IPS-15b (cell line): ENCODE results near the gene ADAMTSL1.

Source experiments
- H3K27me3 ChIP-seq: one replicate; pipeline ENCODE4 v1.6.1; 2013; ENCODE audit warnings: low read length; ENCODE audit not compliant: control insufficient read depth, insufficient read depth
- H3K36me3 ChIP-seq: one replicate; pipeline ENCODE4 v1.6.1; 2013; ENCODE audit warnings: low read length; ENCODE audit not compliant: control insufficient read depth, insufficient read depth
- H3K4me1 ChIP-seq: one replicate; pipeline ENCODE4 v1.6.1; 2013; ENCODE audit warnings: mild to moderate bottlenecking, low read length; ENCODE audit not compliant: control insufficient read depth, insufficient read depth
- H3K4me3 ChIP-seq: one replicate; pipeline ENCODE4 v1.5.1; 2013; ENCODE audit warnings: low read depth, low read length
- H3K9ac ChIP-seq: one replicate; pipeline ENCODE4 v1.6.1; 2013; ENCODE audit warnings: low read depth, mild to moderate bottlenecking, low read length
- H3K9me3 ChIP-seq: one replicate; pipeline ENCODE4 v1.6.1; 2013; ENCODE audit warnings: mild to moderate bottlenecking, low read length; ENCODE audit not compliant: control insufficient read depth, insufficient read depth

ADAMTSL1 gene

GRCh38 chr9:18622186-18622836, 148.4 kb downstream of the ADAMTSL1 start:
- no peak overlapping the region for H3K4me3 ChIP-seq
- no peaks in the 10 kb centered on the region for H3K4me1 ChIP-seq
- H3K9me3 ChIP-seq, result no peaks in the 10 kb centered on the region
- H3K27me3 ChIP-seq, result no peaks in the 10 kb centered on the region
- H3K36me3 ChIP-seq, result no peaks in the 10 kb centered on the region
- H3K9ac ChIP-seq, result no peak overlapping the region

- H3K27me3 ChIP-seq, result no peaks in the 10 kb centered on the region
- no peaks in the 10 kb centered on the region for H3K36me3 ChIP-seq
- no peak overlapping the region for H3K4me3 ChIP-seq
- H3K4me1 ChIP-seq, result no peaks in the 10 kb centered on the region
- H3K9ac ChIP-seq, result no peak overlapping the region
- H3K9me3 ChIP-seq, result no peaks in the 10 kb centered on the region
These were observed 149.5 kb downstream of the ADAMTSL1 start for GRCh38 chr9:18623221-18624079.

GRCh38 chr9:18626046-18626698, 152.2 kb downstream of the ADAMTSL1 start:
- H3K27me3 ChIP-seq, result no peaks in the 10 kb centered on the region

GRCh38 chr9:18629136-18629535, 155.2 kb downstream of the ADAMTSL1 start:
- H3K9ac ChIP-seq, result no peak overlapping the region
- no peak overlapping the region for H3K4me3 ChIP-seq
- H3K9me3 ChIP-seq, result no peaks in the 10 kb centered on the region
- H3K27me3 ChIP-seq, result no peaks in the 10 kb centered on the region
- H3K36me3 ChIP-seq, result no peaks in the 10 kb centered on the region
- H3K4me1 ChIP-seq, result no peaks in the 10 kb centered on the region

More at GRCh38 chr9:18626046-18626698, 152.2 kb downstream of the ADAMTSL1 start:
- no peaks in the 10 kb centered on the region for H3K4me1 ChIP-seq
- H3K36me3 ChIP-seq, result no peaks in the 10 kb centered on the region
- no peaks in the 10 kb centered on the region for H3K9me3 ChIP-seq
- no peak overlapping the region for H3K9ac ChIP-seq
- no peak overlapping the region for H3K4me3 ChIP-seq

GRCh38 chr9:18632632-18633403, 158.9 kb downstream of the ADAMTSL1 start:
- Histone ChIP-seq H3K9me3 (no peaks in the 10 kb centered on the region), H3K27me3 (no peaks in the 10 kb centered on the region), H3K4me3 (no peak overlapping the region), H3K9ac (no peak overlapping the region), H3K36me3 (no peaks in the 10 kb centered on the region), H3K4me1 (no peaks in the 10 kb centered on the region)

GRCh38 chr9:18636781-18637180, 162.8 kb downstream of the ADAMTSL1 start:
- H3K36me3 ChIP-seq, result no peaks in the 10 kb centered on the region
- H3K27me3 ChIP-seq, result no peaks in the 10 kb centered on the region
- H3K9me3 ChIP-seq, result no peaks in the 10 kb centered on the region
- H3K4me3 ChIP-seq, result no peak overlapping the region
- no peak overlapping the region for H3K9ac ChIP-seq
- H3K4me1 ChIP-seq, result no peaks in the 10 kb centered on the region

GRCh38 chr9:18638371-18639249, 164.7 kb downstream of the ADAMTSL1 start:
- H3K36me3 ChIP-seq, result no peaks in the 10 kb centered on the region
- H3K27me3 ChIP-seq, result no peaks in the 10 kb centered on the region
- no peaks in the 10 kb centered on the region for H3K4me1 ChIP-seq
- no peak overlapping the region for H3K9ac ChIP-seq
- H3K4me3 ChIP-seq, result no peak overlapping the region
- no peaks in the 10 kb centered on the region for H3K9me3 ChIP-seq

- no peaks in the 10 kb centered on the region for H3K27me3 ChIP-seq
- no peak overlapping the region for H3K4me3 ChIP-seq
- no peaks in the 10 kb centered on the region for H3K36me3 ChIP-seq
- H3K9me3 ChIP-seq, result no peaks in the 10 kb centered on the region
- no peak overlapping the region for H3K9ac ChIP-seq
- no peaks in the 10 kb centered on the region for H3K4me1 ChIP-seq
These were observed 166.0 kb downstream of the ADAMTSL1 start for GRCh38 chr9:18639911-18640310.

GRCh38 chr9:18658804-18659705, 185.1 kb downstream of the ADAMTSL1 start:
- H3K36me3 ChIP-seq, result no peaks in the 10 kb centered on the region
- H3K9me3 ChIP-seq, result no peaks in the 10 kb centered on the region
- H3K9ac ChIP-seq, result no peak overlapping the region
- no peak overlapping the region for H3K4me3 ChIP-seq
- no peaks in the 10 kb centered on the region for H3K4me1 ChIP-seq
- H3K27me3 ChIP-seq, result no peaks in the 10 kb centered on the region

- Histone ChIP-seq H3K27me3 (no peaks in the 10 kb centered on the region), H3K9ac (no peak overlapping the region), H3K36me3 (no peaks in the 10 kb centered on the region), H3K4me1 (no peaks in the 10 kb centered on the region), H3K4me3 (no peak overlapping the region), H3K9me3 (no peaks in the 10 kb centered on the region)
These were observed 186.0 kb downstream of the ADAMTSL1 start for GRCh38 chr9:18660001-18660400.
